Kidney glomerular epithelial cell (primary cell): Measurements from ENCODE around the gene OR5K4.

Experiments
- DNase-seq: peaks from one replicate; lab custom pipeline; 2025; lab: John Stamatoyannopoulos, UW

Gene OR5K4

DNA sequence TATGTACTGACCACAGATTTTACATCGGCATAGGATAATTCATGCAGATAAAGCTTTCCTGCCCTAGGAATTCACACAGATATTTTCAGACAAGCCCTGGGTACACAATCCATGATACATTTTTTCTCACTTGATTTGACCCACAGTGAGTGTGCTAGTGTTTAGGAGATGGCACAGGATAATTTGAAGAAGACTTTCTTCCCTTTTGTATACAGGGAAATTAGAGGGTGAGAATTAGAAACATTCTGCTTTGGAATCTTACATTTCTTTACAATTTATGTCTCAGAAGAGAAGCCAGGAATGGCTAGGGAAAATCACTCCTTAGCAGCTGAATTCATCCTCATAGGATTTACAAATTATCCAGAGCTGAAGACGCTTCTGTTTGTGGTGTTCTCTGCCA lies at the start of gene OR5K4:
Gene OR5K4 (plus strand): TSS at position 301 of the 400 bp plus-strand sequence. CDS start 0 bp downstream, at position 301.
- no peak for DNase-seq

DNA sequence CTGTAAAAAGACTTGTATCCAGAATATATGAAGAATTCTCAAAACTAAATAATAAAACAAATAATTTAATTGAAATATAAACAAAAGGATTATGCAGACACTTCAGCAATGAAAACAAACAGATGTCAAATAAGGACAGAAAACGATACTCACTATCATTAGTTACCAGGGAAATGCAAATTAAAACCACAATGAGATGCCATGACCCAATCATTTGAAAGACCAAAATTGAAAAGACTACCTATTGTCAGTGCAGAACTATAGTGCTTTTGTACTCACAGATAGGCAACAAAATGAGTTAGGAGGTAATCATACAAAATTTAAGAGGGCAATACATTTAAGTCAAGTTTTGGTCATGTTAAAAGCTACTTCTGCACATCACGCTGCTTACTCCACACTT lies 31.6 kb upstream of the OR5K4 start:
- no peak for DNase-seq

DNA sequence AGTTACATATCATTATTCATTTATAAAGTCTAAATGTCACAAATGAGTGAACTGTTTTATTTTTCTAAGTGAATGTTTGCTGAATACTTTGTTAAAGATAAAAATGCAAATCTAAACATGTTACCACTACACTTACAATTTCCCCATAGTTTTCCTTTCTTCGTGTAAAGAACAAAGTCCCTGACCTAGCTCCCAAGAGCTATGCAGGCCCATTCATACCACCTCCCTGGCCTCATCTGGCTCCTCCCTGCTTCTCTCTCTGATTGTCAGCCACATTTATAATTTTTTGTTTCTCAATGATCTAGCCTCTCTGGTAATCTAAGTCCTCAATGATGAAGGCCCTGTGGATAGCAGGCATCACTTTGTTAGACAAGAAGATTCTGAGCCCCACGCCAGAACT lies 31.0 kb upstream of the OR5K4 start:
- no peak for DNase-seq

- no peak for DNase-seq
Observed at GRCh38 chr3:98323425-98323824, 30.2 kb upstream of the OR5K4 start.

DNA sequence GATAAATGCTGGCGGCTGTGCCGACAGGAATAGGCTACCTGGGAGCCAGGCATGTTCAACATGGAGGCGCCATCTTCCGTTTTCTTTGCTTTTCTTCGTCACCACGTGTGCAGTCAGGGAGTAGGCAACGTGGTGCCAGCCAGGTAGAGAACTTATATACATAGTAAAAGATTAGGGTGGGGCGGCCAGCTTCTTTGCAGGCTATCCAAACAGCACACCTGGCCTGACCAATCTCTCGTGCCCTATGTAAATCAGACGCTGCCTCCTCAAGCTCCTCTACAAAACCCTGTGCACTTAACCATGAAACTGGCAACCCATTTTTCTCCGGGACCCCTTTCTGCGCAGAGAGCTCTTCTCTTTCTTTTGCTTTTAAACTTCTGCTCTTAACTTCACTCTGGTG lies 28.6 kb upstream of the OR5K4 start:
- DNase-seq: no peak

- DNase-seq: no peak
Observed at GRCh38 chr3:98326105-98326893, 27.4 kb upstream of the OR5K4 start.

DNA sequence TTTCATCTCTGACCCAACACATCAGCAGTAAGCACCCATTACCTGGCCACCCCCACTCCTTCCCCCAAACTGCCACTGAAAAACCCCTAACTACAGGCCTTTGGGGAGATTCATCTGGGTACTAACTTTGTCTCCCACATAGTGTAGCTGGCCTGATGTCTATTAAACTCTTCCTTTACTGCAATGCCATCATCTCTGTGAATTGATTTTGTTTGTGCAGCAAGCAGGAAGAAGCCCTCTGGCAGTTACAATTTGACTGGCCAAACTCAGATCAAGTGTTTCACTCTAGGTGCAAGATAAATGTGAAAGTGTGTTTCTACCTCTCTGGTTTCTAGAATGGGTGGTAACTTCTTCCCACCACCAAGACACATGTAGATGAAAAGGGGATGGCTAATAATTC lies 26.7 kb upstream of the OR5K4 start:
- no peak for DNase-seq

DNA sequence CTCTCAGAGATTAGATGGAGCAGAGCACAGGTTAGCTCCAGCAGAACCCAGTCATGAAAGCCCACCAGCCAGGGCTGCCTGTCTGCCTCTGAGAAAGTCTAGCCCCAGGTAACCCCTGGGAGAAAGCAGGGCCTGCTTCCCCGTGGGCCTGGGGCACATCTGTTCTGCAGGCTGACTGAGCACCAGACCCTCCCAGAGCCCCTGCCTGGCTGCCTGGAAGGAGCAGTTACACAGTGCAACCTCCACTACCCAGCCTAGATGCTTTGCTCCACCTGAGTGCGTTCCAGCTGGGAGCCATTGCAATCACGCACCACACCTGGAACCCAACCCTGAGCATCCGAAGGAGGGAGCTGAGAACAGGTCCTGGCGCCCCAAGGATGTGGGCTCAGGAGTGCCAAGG lies 24.7 kb upstream of the OR5K4 start:
- DNase-seq: no peak

DNA sequence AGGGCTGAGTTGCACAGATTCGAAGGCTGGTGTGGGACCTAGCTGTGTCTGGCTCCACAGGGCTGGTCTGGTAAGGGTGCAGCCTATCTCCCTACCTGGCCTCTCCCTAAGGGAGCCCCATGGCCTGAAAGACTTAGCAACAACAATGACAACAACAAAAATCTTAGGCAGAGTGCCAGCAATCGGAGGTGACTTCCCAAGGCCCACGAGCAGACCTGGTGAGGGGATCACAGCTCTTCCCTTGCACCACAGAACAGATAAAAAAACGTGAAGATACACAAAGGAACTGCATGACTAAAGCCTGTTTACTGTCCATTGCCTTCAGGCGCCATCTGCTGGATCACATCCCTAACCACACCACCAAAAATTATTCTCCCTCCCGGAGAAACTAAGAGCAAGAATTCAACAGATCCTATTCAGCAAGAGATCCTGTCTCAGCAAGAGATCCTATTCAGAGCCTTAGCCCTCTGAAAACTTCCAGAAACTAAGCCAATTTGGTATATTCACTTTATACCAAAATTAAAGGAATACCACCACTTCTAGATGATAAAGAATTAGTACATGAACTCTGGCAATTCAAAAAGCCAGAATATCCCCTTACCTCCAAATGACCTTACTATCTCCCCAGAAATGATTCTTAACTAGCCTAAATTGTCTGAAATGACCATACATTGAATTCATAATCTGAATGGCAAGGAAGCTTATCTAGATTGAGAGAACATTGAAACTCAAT lies 24.1 kb upstream of the OR5K4 start:
- peak; percentile 42 for DNase-seq

- DNase-seq: no peak
Observed at GRCh38 chr3:98331329-98331728, 22.3 kb upstream of the OR5K4 start.

GRCh38 chr3:98333989-98334606 lies 19.6 kb upstream of the OR5K4 start:
- no peak for DNase-seq

DNA sequence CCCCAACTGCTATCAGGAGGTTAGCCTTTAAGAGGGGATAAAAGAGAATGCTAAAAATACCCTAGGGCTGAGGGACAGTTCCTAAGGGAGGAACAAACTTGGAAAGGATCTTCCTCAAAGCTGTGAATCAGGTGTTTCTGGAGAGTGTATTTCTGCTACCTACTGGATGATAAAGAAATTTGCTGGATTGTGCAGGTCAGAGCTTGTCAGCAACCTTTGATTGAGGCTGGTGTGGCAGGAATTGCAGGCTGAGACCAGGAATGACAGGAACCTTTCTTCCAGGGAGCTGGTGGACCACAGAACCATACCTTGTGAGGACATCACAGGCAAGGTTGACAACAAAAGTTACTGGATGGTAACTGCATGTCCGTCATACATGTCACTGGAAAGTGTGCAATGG lies 14.6 kb upstream of the OR5K4 start:
- DNase-seq: no peak

GRCh38 chr3:98341758-98342157 lies 11.9 kb upstream of the OR5K4 start:
- DNase-seq: no peak

- peak; percentile 15 for DNase-seq
Observed at GRCh38 chr3:98343647-98344507, 9.8 kb upstream of the OR5K4 start.

- DNase-seq: no peak
Observed at GRCh38 chr3:98350082-98350481, 3.6 kb upstream of the OR5K4 start.

- DNase-seq: no peak
Observed at GRCh38 chr3:98359250-98359649, 5.6 kb downstream of the OR5K4 start.

DNA sequence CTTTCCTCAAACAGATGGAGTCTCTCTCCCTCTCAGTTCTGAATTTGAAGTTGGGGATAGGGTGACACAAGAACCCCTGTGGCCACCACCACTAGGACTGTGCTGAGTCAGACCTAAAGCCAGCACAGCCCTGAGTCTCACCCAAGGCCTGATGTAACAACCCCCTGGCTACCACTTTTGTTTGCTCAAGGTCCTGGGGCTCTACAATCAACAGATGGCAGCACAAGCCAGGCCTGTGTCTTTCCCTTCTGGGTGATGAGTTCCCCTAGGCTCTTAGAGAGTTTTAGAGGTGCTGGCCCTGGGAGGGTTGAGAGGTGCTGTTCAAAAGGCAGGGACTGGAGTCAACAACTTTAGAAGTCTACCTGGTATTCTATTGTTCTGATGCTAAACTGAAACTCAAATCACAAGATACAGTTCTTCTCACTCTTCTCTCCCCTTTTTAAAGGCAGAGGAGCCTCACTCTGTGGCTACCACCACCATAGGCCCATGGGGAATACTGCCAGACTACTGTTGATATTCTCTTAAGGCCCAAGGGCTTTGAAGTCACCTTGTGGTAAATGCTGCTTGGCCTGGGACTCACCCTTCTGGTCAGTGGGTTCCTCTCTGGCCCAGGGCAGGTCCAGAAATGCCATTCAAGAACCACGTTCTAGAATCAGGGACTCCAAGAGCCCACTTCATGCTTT lies 6.5 kb downstream of the OR5K4 start:
- DNase-seq: no peak

DNA sequence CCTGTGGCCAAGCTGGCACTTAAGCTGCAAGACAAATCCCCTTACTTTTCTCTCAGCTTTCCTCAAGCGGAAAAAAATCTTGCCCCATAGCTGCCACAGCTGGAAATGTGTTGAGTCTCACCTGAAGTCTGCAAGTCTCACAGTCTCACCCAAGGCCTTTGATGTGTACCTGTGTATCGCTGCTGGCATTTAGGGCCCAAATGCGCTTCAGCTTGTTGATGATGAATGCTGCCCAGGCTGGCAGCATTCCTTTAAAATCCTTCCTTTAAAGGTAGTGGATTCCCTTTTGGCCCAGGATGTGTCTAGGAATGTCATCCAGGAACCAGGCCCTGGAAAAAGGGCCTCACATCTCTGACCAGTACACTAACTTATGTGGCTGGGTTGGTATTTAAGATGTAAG lies 7.0 kb downstream of the OR5K4 start:
- DNase-seq: no peak

DNA sequence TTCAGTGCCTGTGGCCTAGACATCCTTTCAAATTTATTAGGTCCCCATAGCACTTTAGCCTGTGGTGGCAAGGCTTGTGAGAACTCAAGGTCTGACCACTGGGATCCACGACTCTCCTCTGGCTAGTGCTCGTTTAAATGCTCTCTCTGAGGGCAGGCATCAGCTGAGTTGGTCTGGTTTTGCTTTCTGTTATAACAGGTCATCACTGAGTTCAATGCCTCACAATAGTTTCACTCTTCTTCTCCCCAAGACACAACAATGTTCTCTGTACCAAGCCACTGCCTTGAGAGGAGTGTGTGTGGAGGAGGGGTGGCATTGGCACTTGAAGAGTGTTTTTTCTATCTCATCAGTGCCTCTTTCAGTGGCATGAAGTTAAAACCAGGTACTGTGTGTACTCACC lies 7.6 kb downstream of the OR5K4 start:
- no peak for DNase-seq

GRCh38 chr3:98367464-98368246 lies 14.0 kb downstream of the OR5K4 start:
- no peak for DNase-seq

DNA sequence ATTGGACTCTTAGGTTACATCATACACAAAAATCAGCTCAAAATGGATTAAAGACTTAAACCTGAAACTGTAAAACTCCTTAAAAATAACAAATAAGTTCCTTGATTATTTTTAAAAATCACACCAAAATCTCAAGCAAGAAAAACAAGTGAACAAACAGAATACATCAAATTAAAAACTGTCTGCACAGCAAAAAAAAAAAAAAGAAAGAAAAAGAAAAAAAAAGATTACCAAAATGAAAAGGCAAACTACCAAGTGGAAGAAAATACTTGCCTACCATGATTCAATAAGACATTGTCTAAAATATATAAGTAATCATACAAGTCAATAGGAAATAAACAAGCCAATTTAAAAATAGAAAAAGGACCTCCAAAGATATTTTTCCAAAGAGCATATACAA lies 17.5 kb downstream of the OR5K4 start:
- no peak for DNase-seq
